Effector memory CD4-positive, alpha-beta T cell (primary cell): ENCODE data around the gene ASPN.
"Not testable (repeated sequence)": the region's sequence is repeated elsewhere in the genome, so short reads cannot be mapped to it uniquely, and the experiment has no call there.

Experiments used
- DNase-seq, 3 donors: peaks; one replicate each; pipeline ENCODE4 v3.0.0-alpha.2; 2020
- H3K27ac ChIP-seq: 2 replicates; pipeline ENCODE4 v1.7.0; 2013; ENCODE audit warnings: mild to moderate bottlenecking, low read length, moderate library complexity; ENCODE audit not compliant: insufficient read depth, poor library complexity, severe bottlenecking
- H3K27me3 ChIP-seq: replicated peaks from 2 replicates; pipeline ENCODE4 v1.7.0; 2013; ENCODE audit warnings: mild to moderate bottlenecking, low read length; ENCODE audit not compliant: insufficient read depth, control insufficient read depth, poor library complexity, severe bottlenecking
- H3K36me3 ChIP-seq: 2 replicates; pipeline ENCODE4 v1.7.0; 2013; ENCODE audit warnings: mild to moderate bottlenecking, low read length, moderate library complexity; ENCODE audit not compliant: control insufficient read depth, insufficient read depth
- H3K4me1 ChIP-seq: 2 replicates; pipeline ENCODE4 v1.7.0; 2013; ENCODE audit warnings: low read length, mild to moderate bottlenecking; ENCODE audit not compliant: control insufficient read depth, insufficient read depth, poor library complexity, severe bottlenecking
- H3K4me3 ChIP-seq: 2 replicates; pipeline ENCODE4 v1.7.0; 2013; ENCODE audit warnings: low read length, low read depth, mild to moderate bottlenecking; ENCODE audit not compliant: insufficient read depth, poor library complexity, severe bottlenecking
- H3K9me3 ChIP-seq: 2 replicates; pipeline ENCODE4 v1.7.0; 2013; ENCODE audit warnings: mild to moderate bottlenecking, low read length, moderate library complexity; ENCODE audit not compliant: control insufficient read depth

ASPN gene

GRCh38 chr9:92425474-92425873 is 56.8 kb downstream of the ASPN start:
- H3K27me3 ChIP-seq = no peaks in the 10 kb centered on the region
- H3K4me3 ChIP-seq = no peak overlapping the region
- H3K36me3 ChIP-seq = no peaks in the 10 kb centered on the region
- H3K27ac ChIP-seq = no peak overlapping the region
- no peaks in the 10 kb centered on the region for H3K9me3 ChIP-seq
- no peak for DNase-seq
- no peaks in the 10 kb centered on the region for H3K4me1 ChIP-seq

- H3K4me1 ChIP-seq = no peaks in the 10 kb centered on the region
- H3K36me3 ChIP-seq = no peaks in the 10 kb centered on the region
- DNase-seq = no peak
- no peaks in the 10 kb centered on the region for H3K9me3 ChIP-seq
- H3K27ac ChIP-seq = no peak within 1 kb of the TSS
- H3K4me3 ChIP-seq = no peak within 1 kb of the TSS
- no peaks in the 10 kb centered on the region for H3K27me3 ChIP-seq
Observed at GRCh38 chr9:92424340-92424739, 58.0 kb downstream of the ASPN start, which contains the start of gene OMD. Gene OMD, minus strand, starts transcription at chr9:92424471. Its CDS starts 6,913 bp downstream, at chr9:92417558.

GRCh38 chr9:92423612-92424011 is 58.7 kb downstream of the ASPN start:
- H3K36me3 ChIP-seq = no peaks in the 10 kb centered on the region
- H3K4me3 ChIP-seq = no peak overlapping the region
- H3K27me3 ChIP-seq = no peaks in the 10 kb centered on the region
- no peaks in the 10 kb centered on the region for H3K4me1 ChIP-seq
- no peak for DNase-seq
- no peaks in the 10 kb centered on the region for H3K9me3 ChIP-seq
- H3K27ac ChIP-seq = no peak overlapping the region

- no peaks in the 10 kb centered on the region for H3K9me3 ChIP-seq
- H3K27me3 ChIP-seq = no peaks in the 10 kb centered on the region
- no peaks in the 10 kb centered on the region for H3K36me3 ChIP-seq
- no peaks in the 10 kb centered on the region for H3K4me1 ChIP-seq
- DNase-seq = no peak
- no peak overlapping the region for H3K4me3 ChIP-seq
- no peak overlapping the region for H3K27ac ChIP-seq
Observed at GRCh38 chr9:92422611-92423338, 59.5 kb downstream of the ASPN start.

GRCh38 chr9:92414566-92414965 is 67.7 kb downstream of the ASPN start:
- no peaks in the 10 kb centered on the region for H3K9me3 ChIP-seq
- no peak overlapping the region for H3K27ac ChIP-seq
- no peaks in the 10 kb centered on the region for H3K36me3 ChIP-seq
- no peak for DNase-seq
- no peaks in the 10 kb centered on the region for H3K27me3 ChIP-seq
- no peak overlapping the region for H3K4me3 ChIP-seq
- no peaks in the 10 kb centered on the region for H3K4me1 ChIP-seq

- not testable (repeated sequence) for DNase-seq, H3K4me3 ChIP-seq, H3K27me3 ChIP-seq, H3K36me3 ChIP-seq, H3K9me3 ChIP-seq, H3K27ac ChIP-seq, H3K4me1 ChIP-seq
Observed at GRCh38 chr9:92411157-92411556, 71.1 kb downstream of the ASPN start.

GRCh38 chr9:92408747-92409478 is 73.4 kb downstream of the ASPN start:
- no peak for DNase-seq
- Histone ChIP-seq H3K27me3 (no peaks in the 10 kb centered on the region), H3K36me3 (no peaks in the 10 kb centered on the region), H3K27ac (no peak overlapping the region), H3K9me3 (no peaks in the 10 kb centered on the region), H3K4me3 (no peak overlapping the region), H3K4me1 (no peaks in the 10 kb centered on the region)

- H3K36me3 ChIP-seq = no peaks in the 10 kb centered on the region
- H3K4me1 ChIP-seq = no peaks in the 10 kb centered on the region
- no peak overlapping the region for H3K27ac ChIP-seq
Observed at GRCh38 chr9:92407818-92408217, 74.5 kb downstream of the ASPN start.

GRCh38 chr9:92406477-92406876 is 75.8 kb downstream of the ASPN start:
- Histone ChIP-seq H3K27me3 (no peaks in the 10 kb centered on the region), H3K4me3 (peak overlapping the region; percentile 14), H3K27ac (no peak overlapping the region), H3K9me3 (no peaks in the 10 kb centered on the region), H3K36me3 (no peaks in the 10 kb centered on the region), H3K4me1 (no peaks in the 10 kb centered on the region)
- DNase-seq = peak in 1 of 3 donors; percentile 16

More at GRCh38 chr9:92407818-92408217, 74.5 kb downstream of the ASPN start:
- Histone ChIP-seq H3K4me3 (no peak overlapping the region), H3K27me3 (no peaks in the 10 kb centered on the region), H3K9me3 (no peaks in the 10 kb centered on the region)
- DNase-seq = no peak
